H9 (cell line): ENCODE measurements around the gene MRPS16. TPM values are rescaled to one million over a fixed set of nuclear protein-coding genes. Genes with fewer than 3 reads are reported as not detected.

Source experiments
- DNase-seq: peaks from one replicate; pipeline ENCODE4 v3.0.0-alpha.2; 2017
- H2AFZ ChIP-seq: one replicate; pipeline ENCODE4 v1.6.1; 2013; ENCODE audit warnings: mild to moderate bottlenecking, low read length, control low read depth, moderate library complexity
- H2AK5ac ChIP-seq: 2 replicates; pipeline ENCODE4 v1.6.1; 2013; ENCODE audit warnings: low read length, control low read depth, mixed read lengths; ENCODE audit not compliant: insufficient read length
- H2BK120ac ChIP-seq: one replicate; pipeline ENCODE4 v1.6.1; 2013; ENCODE audit warnings: low read depth, mild to moderate bottlenecking, low read length, control low read depth, inconsistent platforms; ENCODE audit not compliant: poor library complexity, severe bottlenecking
- H2BK12ac ChIP-seq: 2 replicates; pipeline ENCODE4 v1.6.1; 2013; ENCODE audit warnings: low read length, control low read depth, mixed read lengths, low read depth; ENCODE audit not compliant: insufficient read length
- H2BK15ac ChIP-seq: 2 replicates; pipeline ENCODE4 v1.6.1; 2013; ENCODE audit warnings: low read depth, low read length, control low read depth
- H2BK20ac ChIP-seq: one replicate; pipeline ENCODE4 v1.6.1; 2013; ENCODE audit warnings: low read depth, mild to moderate bottlenecking, low read length, control low read depth, inconsistent platforms; ENCODE audit not compliant: poor library complexity, severe bottlenecking
- H2BK5ac ChIP-seq: 2 replicates; pipeline ENCODE4 v1.6.1; 2013; ENCODE audit warnings: low read length, control low read depth, mixed read lengths; ENCODE audit not compliant: insufficient read length
- H3K14ac ChIP-seq: 2 replicates; pipeline ENCODE4 v1.6.1; 2013; ENCODE audit warnings: low read length, control low read depth; ENCODE audit not compliant: insufficient read depth
- H3K18ac ChIP-seq: 2 replicates; pipeline ENCODE4 v1.6.1; 2013; ENCODE audit warnings: low read depth, mild to moderate bottlenecking, mixed read lengths, low read length, control low read depth; ENCODE audit not compliant: insufficient read length
- H3K23ac ChIP-seq: 2 replicates; pipeline ENCODE4 v1.6.1; 2013; ENCODE audit warnings: low read length, control low read depth, mixed read lengths, low read depth; ENCODE audit not compliant: insufficient read length
- H3K23me2 ChIP-seq: 2 replicates; pipeline ENCODE4 v1.6.1; 2013; ENCODE audit warnings: low read depth, mild to moderate bottlenecking, mixed read lengths, low read length, control low read depth; ENCODE audit not compliant: insufficient read length, poor library complexity, severe bottlenecking
- H3K27ac ChIP-seq: 2 replicates; pipeline ENCODE4 v1.5.1; 2013; ENCODE audit warnings: low read length, control low read depth, mixed read lengths, low read depth; ENCODE audit not compliant: insufficient read length
- H3K27me3 ChIP-seq: 2 replicates; pipeline ENCODE4 v1.6.1; 2013; ENCODE audit warnings: low read length, control low read depth, inconsistent platforms; ENCODE audit not compliant: insufficient read depth
- H3K4ac ChIP-seq: 2 replicates; pipeline ENCODE4 v1.6.1; 2013; ENCODE audit warnings: low read depth, mild to moderate bottlenecking, control low read depth, inconsistent platforms, low read length, moderate library complexity
- H3K4me1 ChIP-seq: 2 replicates; pipeline ENCODE4 v1.6.1; 2013; ENCODE audit warnings: low read length, control low read depth, inconsistent platforms; ENCODE audit not compliant: insufficient read depth
- H3K4me2 ChIP-seq: 2 replicates; pipeline ENCODE4 v1.6.1; 2013; ENCODE audit warnings: low read length, control low read depth, mixed read lengths; ENCODE audit not compliant: insufficient read length, insufficient read depth
- H3K56ac ChIP-seq: 2 replicates; pipeline ENCODE4 v1.6.1; 2013; ENCODE audit warnings: low read depth, mild to moderate bottlenecking, mixed read lengths, low read length, control low read depth; ENCODE audit not compliant: insufficient read length
- H3K79me1 ChIP-seq: 2 replicates; pipeline ENCODE4 v1.6.1; 2013; ENCODE audit warnings: low read depth, mild to moderate bottlenecking, moderate library complexity, low read length, control low read depth, inconsistent platforms; ENCODE audit not compliant: insufficient read depth, poor library complexity, severe bottlenecking
- H3K79me2 ChIP-seq: 2 replicates; pipeline ENCODE4 v1.6.1; 2013; ENCODE audit warnings: low read length, control low read depth, inconsistent platforms; ENCODE audit not compliant: insufficient read depth
- H3K9ac ChIP-seq: 2 replicates; pipeline ENCODE4 v1.6.1; 2013; ENCODE audit warnings: low read length, control low read depth, mixed read lengths; ENCODE audit not compliant: insufficient read length; ENCODE audit errors: extremely low read depth
- H3K9me3 ChIP-seq: one replicate; pipeline ENCODE4 v1.6.1; 2013; ENCODE audit warnings: low read depth, low read length, inconsistent platforms; ENCODE audit not compliant: control insufficient read depth
- H3T11ph ChIP-seq: one replicate; pipeline ENCODE4 v1.6.1; 2013; ENCODE audit warnings: mild to moderate bottlenecking, low read length, control low read depth, inconsistent platforms
- H4K20me1 ChIP-seq: one replicate; pipeline ENCODE4 v1.6.1; 2013; ENCODE audit not compliant: control insufficient read depth, insufficient read length, insufficient read depth
- H4K5ac ChIP-seq: 2 replicates; pipeline ENCODE4 v1.6.1; 2013; ENCODE audit warnings: low read depth, mild to moderate bottlenecking, mixed read lengths, low read length, control low read depth; ENCODE audit not compliant: insufficient read length
- H4K8ac ChIP-seq: replicated peaks from 2 replicates; pipeline ENCODE4 v1.6.1; 2013; ENCODE audit warnings: low read length, control low read depth, mixed read lengths, low read depth; ENCODE audit not compliant: insufficient read length
- H4K91ac ChIP-seq: 2 replicates; pipeline ENCODE4 v1.6.1; 2013; ENCODE audit warnings: low read depth, mild to moderate bottlenecking, moderate library complexity, mixed read lengths, low read length, control low read depth; ENCODE audit not compliant: insufficient read length
- H3K27ac Mint-ChIP-seq, 3 experiments: 2 replicates in 2 of 3; 3 replicates in 1 of 3; pipeline ENCODE4 v1.8.0; 2020 to 2021; ENCODE audit warnings: mixed read lengths in 3 of 3, mild to moderate bottlenecking in 1 of 3, moderate library complexity in 1 of 3
- H3K27me3 Mint-ChIP-seq: 2 replicates; pipeline ENCODE4 v1.8.0; 2021; ENCODE audit warnings: low read depth, mild to moderate bottlenecking, moderate library complexity, mixed read lengths
- H3K36me3 Mint-ChIP-seq, 3 experiments: 2 replicates in 2 of 3; 3 replicates in 1 of 3; pipeline ENCODE4 v1.8.0; 2020 to 2021; ENCODE audit warnings: low read depth in 3 of 3, mixed read lengths in 3 of 3; ENCODE audit not compliant: insufficient read depth in 1 of 3
- H3K4me1 Mint-ChIP-seq, 2 experiments: 2 replicates each; pipeline ENCODE4 v1.8.0; 2020; ENCODE audit warnings: mixed read lengths in 2 of 2
- H3K4me3 Mint-ChIP-seq, 2 experiments: 2 replicates in 1 of 2; 3 replicates in 1 of 2; pipeline ENCODE4 v1.8.0; 2020 to 2021; ENCODE audit warnings: mild to moderate bottlenecking in 2 of 2, mixed read lengths in 2 of 2, moderate library complexity in 1 of 2
- H3K9me3 Mint-ChIP-seq, 2 experiments: 2 replicates in 1 of 2; 3 replicates in 1 of 2; pipeline ENCODE4 v1.8.0; 2020; ENCODE audit warnings: mild to moderate bottlenecking in 2 of 2, mixed read lengths in 2 of 2, moderate library complexity in 1 of 2
- WGBS: extraction: QIAGEN DNeasy Blood & Tissue Kit; methylation state at CpG from one replicate; pipeline ENCODE4 v1.1.7; 2013; ENCODE audit warnings: missing lambda C conversion rate, low lambda C conversion rate, mixed read lengths; ENCODE audit not compliant: insufficient read length; ENCODE audit errors: extremely low coverage; 5-methylcytosine and 5-hydroxymethylcytosine counted together
- total RNA-seq: library from RNA; stranded (reverse); gene quantifications from 2 replicates; pipeline ENCODE4 v1.2.1, GENCODE V29; 2021
- TF ChIP-seq, protein P1 (sequence below): fragments of 200-600 bp; sonication (generic); conservative IDR thresholded peaks from 3 replicates; pipeline ENCODE4 v1.8.0; 2021; ENCODE audit warnings: antibody characterized with exemption, mild to moderate bottlenecking

The MRPS16 gene
- total RNA-seq, 1 experiment from 2014 or later: 122 TPM

DNA sequence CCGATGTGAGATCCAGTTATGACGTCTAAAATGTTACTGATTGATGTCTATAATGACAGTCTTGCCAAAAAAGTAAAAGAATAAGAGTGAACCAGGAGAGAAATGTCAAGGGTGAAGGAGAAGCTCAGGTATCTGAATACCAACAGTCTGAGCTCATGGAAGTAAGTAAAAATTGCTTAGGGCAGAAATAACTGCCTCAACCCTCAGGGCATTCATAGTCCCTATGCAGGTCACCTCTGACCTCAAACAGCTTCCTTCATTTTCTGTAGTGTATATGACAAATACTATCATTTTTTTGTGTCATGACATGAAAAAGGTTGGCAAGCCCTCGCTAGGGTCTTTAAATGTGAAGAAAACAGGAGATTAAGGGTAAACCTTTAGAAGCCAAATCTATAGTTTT lies 41.0 kb upstream of the MRPS16 start:
- no peak overlapping the region for H3K27ac ChIP-seq
- no peak overlapping the region for H3K23ac ChIP-seq
- H4K5ac ChIP-seq: no peak overlapping the region
- no peaks in the 10 kb centered on the region for H3K9me3 ChIP-seq
- Mint-ChIP-seq H3K9me3 (peaks cover 12 to 14% of the 10 kb centered on the region in 2 experiments), H3K4me1 (no peaks in the 10 kb centered on the region), H3K27ac (no peak overlapping the region), H3K36me3 (no peaks in the 10 kb centered on the region; a peak in 2 of 7 replicates), H3K27me3 (peaks cover 15% of the 10 kb centered on the region), H3K4me3 (no peak overlapping the region)
- no peak overlapping the region for H2AFZ ChIP-seq
- no peak overlapping the region for H2BK15ac ChIP-seq
- H2AK5ac ChIP-seq: no peak overlapping the region
- no peak overlapping the region for H3K18ac ChIP-seq
- no peaks in the 10 kb centered on the region for H3K4me1 ChIP-seq
- H4K20me1 ChIP-seq: no peaks in the 10 kb centered on the region
- H3K56ac ChIP-seq: no peak overlapping the region
- H3K27me3 ChIP-seq: no peaks in the 10 kb centered on the region
- no peaks in the 10 kb centered on the region for H3K79me2 ChIP-seq
- H3T11ph ChIP-seq: no peak overlapping the region
- H2BK12ac ChIP-seq: no peak overlapping the region
- TF ChIP-seq, protein P1, sequence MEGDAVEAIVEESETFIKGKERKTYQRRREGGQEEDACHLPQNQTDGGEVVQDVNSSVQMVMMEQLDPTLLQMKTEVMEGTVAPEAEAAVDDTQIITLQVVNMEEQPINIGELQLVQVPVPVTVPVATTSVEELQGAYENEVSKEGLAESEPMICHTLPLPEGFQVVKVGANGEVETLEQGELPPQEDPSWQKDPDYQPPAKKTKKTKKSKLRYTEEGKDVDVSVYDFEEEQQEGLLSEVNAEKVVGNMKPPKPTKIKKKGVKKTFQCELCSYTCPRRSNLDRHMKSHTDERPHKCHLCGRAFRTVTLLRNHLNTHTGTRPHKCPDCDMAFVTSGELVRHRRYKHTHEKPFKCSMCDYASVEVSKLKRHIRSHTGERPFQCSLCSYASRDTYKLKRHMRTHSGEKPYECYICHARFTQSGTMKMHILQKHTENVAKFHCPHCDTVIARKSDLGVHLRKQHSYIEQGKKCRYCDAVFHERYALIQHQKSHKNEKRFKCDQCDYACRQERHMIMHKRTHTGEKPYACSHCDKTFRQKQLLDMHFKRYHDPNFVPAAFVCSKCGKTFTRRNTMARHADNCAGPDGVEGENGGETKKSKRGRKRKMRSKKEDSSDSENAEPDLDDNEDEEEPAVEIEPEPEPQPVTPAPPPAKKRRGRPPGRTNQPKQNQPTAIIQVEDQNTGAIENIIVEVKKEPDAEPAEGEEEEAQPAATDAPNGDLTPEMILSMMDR: no peak
- no peak overlapping the region for H3K4ac ChIP-seq
- H3K14ac ChIP-seq: no peak overlapping the region
- H3K23me2 ChIP-seq: no peaks in the 10 kb centered on the region
- no peak overlapping the region for H3K9ac ChIP-seq
- H4K91ac ChIP-seq: no peak overlapping the region
- no peak overlapping the region for H2BK5ac ChIP-seq
- no peak overlapping the region for H3K4me2 ChIP-seq
- H4K8ac ChIP-seq: no peak overlapping the region
- H3K79me1 ChIP-seq: no peaks in the 10 kb centered on the region
- no peak overlapping the region for H2BK20ac ChIP-seq
- no CpG with 5 or more reads among the region's 3 CpGs for WGBS
- no peak for DNase-seq
- H2BK120ac ChIP-seq: no peak overlapping the region
